ENCODE measurements around the gene GPR84. TPM values are rescaled to one million over a fixed set of nuclear protein-coding genes. Genes with fewer than 3 reads are reported as not detected.

The GPR84 gene
- polyA plus RNA-seq, 1 donor (not counting 4 experiments of a cell fraction or from before 2014, with no cell fraction given), result 0.12 TPM

GRCh38 chr12:54369597-54370131 lies 5.4 kb upstream of the GPR84 start:
- no peak for DNase-seq (ENCODE audit: low read depth, low spot score)
- Histone ChIP-seq H3K79me2 (ENCODE audit: control insufficient read depth, insufficient read depth, low read length) (peaks cover 1% of the 10 kb centered on the region), H3K4me3 (ENCODE audit: control insufficient read depth in 2 of 3, extremely low read depth in 1 of 3, insufficient read depth in 2 of 3, low read depth in 1 of 3, low read length in 3 of 3) (no peak overlapping the region), H3K9me1 (ENCODE audit: control insufficient read depth, extremely low read depth, insufficient read depth, low read length) (peaks cover 1% of the 10 kb centered on the region), H3K4me1 (ENCODE audit: control insufficient read depth, extremely low read depth, insufficient read depth, low read length) (peaks cover 28% of the 10 kb centered on the region), H3K27me3 (ENCODE audit: control insufficient read depth, extremely low read depth, insufficient read depth, low read length) (no peaks in the 10 kb centered on the region), H3K4me2 (ENCODE audit: control insufficient read depth, extremely low read depth, insufficient read depth, low read depth, low read length) (no peak overlapping the region), H4K20me1 (ENCODE audit: control insufficient read depth, extremely low read depth, insufficient read depth, low read length) (peaks cover under 1% of the 10 kb centered on the region), H2AFZ (ENCODE audit: control insufficient read depth, low read length) (no peak overlapping the region), H3K36me3 (ENCODE audit: control insufficient read depth in 2 of 2, extremely low read depth in 1 of 2, insufficient read depth in 2 of 2, low read length in 2 of 2) (peaks cover 36 to 39% of the 10 kb centered on the region in 2 experiments), H3K27ac (ENCODE audit: control insufficient read depth, insufficient read depth, low read length) (no peak overlapping the region), H3K9me3 (ENCODE audit: control insufficient read depth, low read depth, low read length) (no peaks in the 10 kb centered on the region), H3K9ac (ENCODE audit: control insufficient read depth, extremely low read depth, insufficient read depth, low read length) (no peak overlapping the region)
- dilution Hi-C loops (cut with MboI; ENCODE audit: extremely low pct_ligation_motif_present, low sequenced_read_pairs), result no loop called here
- TF ChIP-seq CTCF (optimal IDR thresholded peaks at IDR 0.05 in 1 of 3, IDR thresholded peaks at IDR 0.05 in 1 of 3, conservative IDR thresholded peaks at IDR 0.05 in 1 of 3; ENCODE audit: extremely low read depth in 1 of 3, insufficient read depth in 2 of 3, low read length in 3 of 3), result no peak
- FAIRE-seq, result no peak

- no peak overlapping the region for H2AFZ ChIP-seq (ENCODE audit: control insufficient read depth, low read length)
- FAIRE-seq, result peak; percentile 51
Observed at GRCh38 chr12:54368709-54369596, 4.7 kb upstream of the GPR84 start.

More at GRCh38 chr12:54368709-54369596, 4.7 kb upstream of the GPR84 start:
- Histone ChIP-seq H3K27ac (ENCODE audit: control insufficient read depth, insufficient read depth, low read length) (peak overlapping the region; percentile 2), H3K4me1 (ENCODE audit: control insufficient read depth, extremely low read depth, insufficient read depth, low read length) (peaks cover 21% of the 10 kb centered on the region), H3K4me2 (ENCODE audit: control insufficient read depth, extremely low read depth, insufficient read depth, low read depth, low read length) (no peak overlapping the region), H4K20me1 (ENCODE audit: control insufficient read depth, extremely low read depth, insufficient read depth, low read length) (no peaks in the 10 kb centered on the region), H3K79me2 (ENCODE audit: control insufficient read depth, insufficient read depth, low read length) (no peaks in the 10 kb centered on the region), H3K9me3 (ENCODE audit: control insufficient read depth, low read depth, low read length) (no peaks in the 10 kb centered on the region), H3K9me1 (ENCODE audit: control insufficient read depth, extremely low read depth, insufficient read depth, low read length) (no peaks in the 10 kb centered on the region), H3K4me3 (ENCODE audit: control insufficient read depth in 2 of 3, extremely low read depth in 1 of 3, insufficient read depth in 2 of 3, low read depth in 1 of 3, low read length in 3 of 3) (no peak overlapping the region), H3K9ac (ENCODE audit: control insufficient read depth, extremely low read depth, insufficient read depth, low read length) (peak overlapping the region; percentile 33), H3K27me3 (ENCODE audit: control insufficient read depth, extremely low read depth, insufficient read depth, low read length) (no peaks in the 10 kb centered on the region), H3K36me3 (ENCODE audit: control insufficient read depth in 2 of 2, extremely low read depth in 1 of 2, insufficient read depth in 2 of 2, low read length in 2 of 2) (peaks cover 31 to 33% of the 10 kb centered on the region in 2 experiments)
- dilution Hi-C loops (cut with MboI; ENCODE audit: extremely low pct_ligation_motif_present, low sequenced_read_pairs), result no loop called here
- no peak for DNase-seq (ENCODE audit: low read depth, low spot score)
- TF ChIP-seq EZH2 (IDR thresholded peaks at IDR 0.05; ENCODE audit: low read length), result no peak
- TF ChIP-seq CTCF (optimal IDR thresholded peaks at IDR 0.05 in 1 of 3, IDR thresholded peaks at IDR 0.05 in 1 of 3, conservative IDR thresholded peaks at IDR 0.05 in 1 of 3; ENCODE audit: extremely low read depth in 1 of 3, insufficient read depth in 2 of 3, low read length in 3 of 3), result peak; percentile 83 to 91 (median 87)

All from keratinocyte (primary cell).